ENCODE data around the gene TAF8.

The TAF8 gene, protein sequence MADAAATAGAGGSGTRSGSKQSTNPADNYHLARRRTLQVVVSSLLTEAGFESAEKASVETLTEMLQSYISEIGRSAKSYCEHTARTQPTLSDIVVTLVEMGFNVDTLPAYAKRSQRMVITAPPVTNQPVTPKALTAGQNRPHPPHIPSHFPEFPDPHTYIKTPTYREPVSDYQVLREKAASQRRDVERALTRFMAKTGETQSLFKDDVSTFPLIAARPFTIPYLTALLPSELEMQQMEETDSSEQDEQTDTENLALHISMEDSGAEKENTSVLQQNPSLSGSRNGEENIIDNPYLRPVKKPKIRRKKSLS

DNA sequence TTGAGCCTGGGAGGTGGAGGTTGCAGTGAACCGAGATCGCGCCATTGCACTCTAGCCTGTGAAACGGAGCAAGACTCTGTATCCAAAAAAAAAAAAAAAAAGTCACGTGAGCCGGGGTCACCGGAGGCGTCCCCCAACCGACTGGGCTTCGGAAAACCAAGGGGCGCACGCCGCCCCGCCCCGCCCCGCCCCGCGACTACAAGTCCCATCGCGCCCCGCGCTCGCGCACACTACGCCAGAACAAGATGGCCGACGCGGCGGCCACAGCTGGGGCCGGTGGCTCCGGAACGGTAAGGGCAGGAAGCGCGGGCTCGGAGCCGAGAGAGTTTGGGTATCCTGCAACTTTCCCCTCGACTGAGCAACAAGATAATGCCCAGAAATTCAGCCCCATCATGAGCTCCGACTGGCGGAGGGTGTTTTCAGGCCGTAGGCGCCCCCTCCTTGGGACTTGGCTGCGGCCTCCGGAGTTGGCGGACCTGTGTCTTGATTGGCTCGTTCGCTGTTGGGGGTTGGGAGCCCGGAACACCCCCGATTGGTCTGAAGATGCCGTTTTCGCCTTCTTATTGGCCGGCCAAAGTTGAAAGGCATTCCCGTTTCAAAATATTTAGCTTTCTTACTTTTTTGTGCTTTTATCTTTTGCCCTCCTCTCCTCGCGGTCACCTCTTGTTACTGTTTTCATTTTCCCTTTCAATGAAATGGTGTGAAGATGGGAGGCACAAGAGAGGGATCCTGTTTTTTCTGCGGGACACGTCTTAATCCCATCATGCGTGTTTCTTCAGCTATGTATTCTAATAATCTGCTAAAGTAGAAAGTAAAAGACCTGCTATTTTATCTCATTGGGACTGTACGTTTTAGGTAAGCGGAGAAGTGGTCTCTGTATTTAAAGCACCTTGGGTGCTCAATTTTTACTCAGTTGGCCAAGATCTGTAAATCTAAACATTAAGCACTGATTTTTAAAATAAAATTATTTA lies at the start of gene TAF8:
Gene TAF8, plus strand, starts transcription at position 228 of the 971 bp plus-strand sequence. Its CDS starts 18 bp downstream, at position 246.
- TF ChIP-seq, protein P1, sequence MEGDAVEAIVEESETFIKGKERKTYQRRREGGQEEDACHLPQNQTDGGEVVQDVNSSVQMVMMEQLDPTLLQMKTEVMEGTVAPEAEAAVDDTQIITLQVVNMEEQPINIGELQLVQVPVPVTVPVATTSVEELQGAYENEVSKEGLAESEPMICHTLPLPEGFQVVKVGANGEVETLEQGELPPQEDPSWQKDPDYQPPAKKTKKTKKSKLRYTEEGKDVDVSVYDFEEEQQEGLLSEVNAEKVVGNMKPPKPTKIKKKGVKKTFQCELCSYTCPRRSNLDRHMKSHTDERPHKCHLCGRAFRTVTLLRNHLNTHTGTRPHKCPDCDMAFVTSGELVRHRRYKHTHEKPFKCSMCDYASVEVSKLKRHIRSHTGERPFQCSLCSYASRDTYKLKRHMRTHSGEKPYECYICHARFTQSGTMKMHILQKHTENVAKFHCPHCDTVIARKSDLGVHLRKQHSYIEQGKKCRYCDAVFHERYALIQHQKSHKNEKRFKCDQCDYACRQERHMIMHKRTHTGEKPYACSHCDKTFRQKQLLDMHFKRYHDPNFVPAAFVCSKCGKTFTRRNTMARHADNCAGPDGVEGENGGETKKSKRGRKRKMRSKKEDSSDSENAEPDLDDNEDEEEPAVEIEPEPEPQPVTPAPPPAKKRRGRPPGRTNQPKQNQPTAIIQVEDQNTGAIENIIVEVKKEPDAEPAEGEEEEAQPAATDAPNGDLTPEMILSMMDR (IDR thresholded peaks at IDR 0.05): no peak

GRCh38 chr6:42001506-42001905 lies 48.8 kb upstream of the TAF8 start:
- TF ChIP-seq, protein P1 (IDR thresholded peaks at IDR 0.05): no peak

GRCh38 chr6:42007286-42008137 lies 42.8 kb upstream of the TAF8 start:
- TF ChIP-seq, protein P1 (IDR thresholded peaks at IDR 0.05): no peak

- TF ChIP-seq, protein P1 (IDR thresholded peaks at IDR 0.05): no peak
These were observed 40.5 kb upstream of the TAF8 start for GRCh38 chr6:42009844-42010184.

DNA sequence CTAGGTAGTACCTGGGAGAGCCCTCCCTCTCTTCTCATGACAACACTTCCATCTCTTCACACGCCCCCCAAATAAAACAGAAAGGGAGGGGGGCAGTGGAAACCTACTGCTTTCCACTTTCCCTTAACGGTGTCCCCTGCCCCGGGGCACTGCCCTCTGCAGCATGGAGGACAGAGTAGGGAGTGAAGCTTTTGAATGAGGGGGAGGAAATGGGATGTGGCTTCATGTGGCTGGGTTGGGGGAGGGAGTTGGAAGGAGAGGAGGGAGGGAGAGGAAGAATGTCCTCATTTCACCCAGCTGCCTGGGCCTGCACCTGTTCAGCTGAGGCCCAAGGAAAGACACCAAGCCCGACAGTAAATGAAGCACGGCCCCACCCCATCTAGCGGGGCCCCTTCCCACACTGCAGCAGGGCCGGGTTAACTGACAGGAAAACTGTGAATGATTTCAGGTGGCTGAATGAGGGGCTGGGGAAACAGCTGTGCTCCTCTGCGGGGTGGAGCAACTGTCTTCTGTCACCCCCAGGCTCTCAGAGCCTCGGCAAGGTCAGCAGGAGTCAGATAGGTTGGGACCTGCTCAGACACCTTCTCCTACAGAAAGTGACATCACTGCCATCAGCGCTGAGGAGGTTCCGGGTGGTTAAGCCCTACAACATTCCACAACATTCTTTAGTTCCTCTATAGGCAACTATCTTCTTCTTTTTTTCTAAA lies 40.0 kb upstream of the TAF8 start:
- TF ChIP-seq, protein P1 (IDR thresholded peaks at IDR 0.05): no peak

- TF ChIP-seq, protein P1 (IDR thresholded peaks at IDR 0.05): no peak
These were observed 39.4 kb upstream of the TAF8 start for GRCh38 chr6:42010909-42011308.
